BE2C (cell line): ENCODE measurements around the gene TRPM8.

Experiments used
- DNase-seq: peaks from one replicate; pipeline ENCODE4 v3.0.0-alpha.2; 2020
- H3K27me3 ChIP-seq: fragments of 250-450 bp; sonication (Bioruptor Pico); 2 replicates; pipeline ENCODE4 v1.5.1; 2020; ENCODE audit warnings: mild to moderate bottlenecking
- H3K36me3 ChIP-seq: fragments of 250-450 bp; sonication (Bioruptor Pico); 2 replicates; pipeline ENCODE4 v1.5.1; 2020; ENCODE audit warnings: mild to moderate bottlenecking
- H3K4me1 ChIP-seq: fragments of 250-450 bp; sonication (Bioruptor Pico); 2 replicates; pipeline ENCODE4 v1.5.1; 2020
- H3K4me3 ChIP-seq: 2 replicates; pipeline ENCODE4 v1.5.1; 2011; ENCODE audit warnings: low read depth, low read length
- H3K9me3 ChIP-seq: fragments of 250-450 bp; sonication (Bioruptor Pico); 2 replicates; pipeline ENCODE4 v1.5.1; 2020
- TF ChIP-seq, protein P1 (sequence below): IDR thresholded peaks from 2 replicates; pipeline ENCODE4 v1.5.1; 2012; ENCODE audit warnings: mild to moderate bottlenecking, low read depth, low read length

The TRPM8 gene

DNA sequence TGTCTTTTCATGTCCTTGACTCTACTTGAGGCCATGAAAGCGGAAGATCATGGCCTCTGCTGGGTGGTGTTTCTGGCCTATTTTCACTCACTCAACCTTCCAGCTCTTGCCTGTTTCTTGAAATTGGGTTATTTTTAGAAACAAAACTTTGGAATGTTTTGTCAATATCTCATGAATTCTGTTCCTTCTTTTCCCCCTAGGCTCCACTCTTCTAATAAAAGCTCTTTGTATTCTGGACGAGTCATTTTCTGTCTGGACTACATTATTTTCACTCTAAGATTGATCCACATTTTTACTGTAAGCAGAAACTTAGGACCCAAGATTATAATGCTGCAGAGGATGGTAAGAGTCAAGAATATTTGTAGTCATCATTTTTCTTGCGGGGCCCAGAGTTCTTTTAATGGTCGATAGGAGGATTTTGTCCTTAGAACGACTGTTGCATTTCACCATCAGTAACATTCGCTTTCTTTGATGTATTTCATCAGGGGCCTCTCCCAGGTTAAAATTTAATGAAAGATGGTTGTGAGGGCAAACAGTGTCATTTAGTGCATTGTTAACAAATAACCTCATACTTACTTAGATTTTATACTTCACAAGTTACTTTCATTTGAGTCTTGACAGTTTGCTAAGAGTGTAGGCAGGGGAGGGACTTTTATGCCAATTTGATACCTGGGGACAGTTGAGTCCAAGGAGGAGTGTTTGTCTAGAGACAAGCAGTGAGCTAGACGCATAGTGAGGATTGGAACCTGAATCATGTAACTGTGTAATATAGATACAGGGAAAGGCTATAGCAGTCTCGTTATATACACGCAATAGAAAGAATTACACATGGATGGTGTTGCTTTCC lies 64.6 kb downstream of the TRPM8 start:
- no peaks in the 10 kb centered on the region for H3K27me3 ChIP-seq
- H3K36me3 ChIP-seq = no peaks in the 10 kb centered on the region
- peaks cover 12% of the 10 kb centered on the region for H3K4me1 ChIP-seq
- H3K9me3 ChIP-seq = no peaks in the 10 kb centered on the region
- TF ChIP-seq, protein P1, sequence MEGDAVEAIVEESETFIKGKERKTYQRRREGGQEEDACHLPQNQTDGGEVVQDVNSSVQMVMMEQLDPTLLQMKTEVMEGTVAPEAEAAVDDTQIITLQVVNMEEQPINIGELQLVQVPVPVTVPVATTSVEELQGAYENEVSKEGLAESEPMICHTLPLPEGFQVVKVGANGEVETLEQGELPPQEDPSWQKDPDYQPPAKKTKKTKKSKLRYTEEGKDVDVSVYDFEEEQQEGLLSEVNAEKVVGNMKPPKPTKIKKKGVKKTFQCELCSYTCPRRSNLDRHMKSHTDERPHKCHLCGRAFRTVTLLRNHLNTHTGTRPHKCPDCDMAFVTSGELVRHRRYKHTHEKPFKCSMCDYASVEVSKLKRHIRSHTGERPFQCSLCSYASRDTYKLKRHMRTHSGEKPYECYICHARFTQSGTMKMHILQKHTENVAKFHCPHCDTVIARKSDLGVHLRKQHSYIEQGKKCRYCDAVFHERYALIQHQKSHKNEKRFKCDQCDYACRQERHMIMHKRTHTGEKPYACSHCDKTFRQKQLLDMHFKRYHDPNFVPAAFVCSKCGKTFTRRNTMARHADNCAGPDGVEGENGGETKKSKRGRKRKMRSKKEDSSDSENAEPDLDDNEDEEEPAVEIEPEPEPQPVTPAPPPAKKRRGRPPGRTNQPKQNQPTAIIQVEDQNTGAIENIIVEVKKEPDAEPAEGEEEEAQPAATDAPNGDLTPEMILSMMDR = no peak
- no peak for DNase-seq
- no peak overlapping the region for H3K4me3 ChIP-seq

DNA sequence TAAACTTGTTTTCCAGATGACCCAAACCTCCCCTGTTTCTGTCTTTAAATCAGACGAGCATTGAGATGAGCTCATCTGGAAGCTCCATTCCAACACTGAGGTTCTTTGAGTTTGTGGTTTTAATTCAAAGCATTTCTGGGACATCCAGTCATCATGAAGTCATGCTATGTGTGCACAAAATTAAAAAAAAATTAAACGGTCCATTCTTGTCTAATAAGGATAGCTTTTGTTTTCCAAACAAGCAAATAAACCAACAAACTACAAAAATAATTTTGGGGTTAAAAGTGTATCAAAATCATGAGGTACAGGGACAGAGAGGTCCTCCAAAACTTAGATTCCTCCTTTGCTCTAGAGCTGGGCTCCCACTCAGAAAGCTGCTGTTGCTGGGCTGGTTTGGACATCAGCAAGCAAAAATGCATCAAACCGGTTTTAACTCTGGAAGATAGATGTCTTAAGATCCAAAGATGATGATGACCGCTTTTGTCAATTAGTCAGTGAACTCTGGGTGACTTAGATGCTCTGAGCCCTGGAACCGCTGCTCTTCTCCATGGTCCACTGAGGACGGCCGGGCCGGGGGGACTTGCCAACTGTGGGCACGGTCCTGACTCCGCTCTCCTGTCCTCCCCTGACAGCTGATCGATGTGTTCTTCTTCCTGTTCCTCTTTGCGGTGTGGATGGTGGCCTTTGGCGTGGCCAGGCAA lies 65.4 kb downstream of the TRPM8 start:
- Histone ChIP-seq H3K9me3 (no peaks in the 10 kb centered on the region), H3K27me3 (no peaks in the 10 kb centered on the region), H3K4me1 (peaks cover 6% of the 10 kb centered on the region), H3K4me3 (no peak overlapping the region), H3K36me3 (no peaks in the 10 kb centered on the region)
- DNase-seq = no peak
- TF ChIP-seq, protein P1 = no peak

DNA sequence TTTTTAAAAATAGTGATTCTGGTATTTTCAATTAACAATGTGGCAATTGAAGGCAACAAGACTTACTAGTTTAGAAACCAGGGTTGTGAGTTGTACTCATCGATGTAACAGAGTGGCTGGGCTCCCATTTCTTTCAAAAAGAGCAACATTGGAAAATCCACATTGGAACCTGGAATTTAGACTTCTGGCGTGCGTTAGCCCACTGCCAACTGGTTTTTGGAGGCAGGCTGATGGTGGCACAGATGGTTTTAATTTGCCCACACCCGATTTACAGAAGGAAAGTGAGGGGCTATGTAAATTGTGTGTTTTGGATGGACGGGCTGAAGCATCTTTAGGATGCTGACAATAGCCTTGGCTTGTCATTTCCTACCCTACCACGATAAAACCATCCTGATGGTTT lies 66.3 kb downstream of the TRPM8 start:
- Histone ChIP-seq H3K36me3 (no peaks in the 10 kb centered on the region), H3K27me3 (no peaks in the 10 kb centered on the region), H3K9me3 (no peaks in the 10 kb centered on the region), H3K4me1 (peaks cover 15% of the 10 kb centered on the region), H3K4me3 (no peak overlapping the region)
- TF ChIP-seq, protein P1 = no peak
- DNase-seq = no peak

DNA sequence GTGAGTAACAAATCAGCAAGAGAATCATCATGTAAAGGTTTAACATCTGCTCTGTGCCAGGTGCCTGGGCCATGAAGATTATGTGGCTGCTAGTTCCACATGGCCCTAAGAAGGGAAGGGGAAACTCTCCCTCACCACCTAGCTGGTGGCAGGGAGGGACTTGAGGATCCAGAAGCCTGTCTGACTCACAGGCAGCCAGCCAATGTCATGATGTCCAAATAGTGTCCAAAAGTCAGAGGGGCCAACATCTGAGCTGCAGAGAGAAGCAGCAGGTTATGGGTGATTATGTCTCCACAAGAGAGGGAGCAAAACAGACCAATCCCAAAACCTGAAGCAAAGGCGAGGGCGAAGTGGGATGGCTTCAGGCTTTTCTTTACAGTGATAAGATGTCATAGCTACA lies 71.4 kb downstream of the TRPM8 start:
- Histone ChIP-seq H3K27me3 (no peaks in the 10 kb centered on the region), H3K4me3 (no peak overlapping the region), H3K36me3 (no peaks in the 10 kb centered on the region), H3K9me3 (no peaks in the 10 kb centered on the region; the same call in 1 of the 2 replicates), H3K4me1 (peaks cover 32% of the 10 kb centered on the region)
- DNase-seq = peak; percentile 47
- TF ChIP-seq, protein P1 = no peak

DNA sequence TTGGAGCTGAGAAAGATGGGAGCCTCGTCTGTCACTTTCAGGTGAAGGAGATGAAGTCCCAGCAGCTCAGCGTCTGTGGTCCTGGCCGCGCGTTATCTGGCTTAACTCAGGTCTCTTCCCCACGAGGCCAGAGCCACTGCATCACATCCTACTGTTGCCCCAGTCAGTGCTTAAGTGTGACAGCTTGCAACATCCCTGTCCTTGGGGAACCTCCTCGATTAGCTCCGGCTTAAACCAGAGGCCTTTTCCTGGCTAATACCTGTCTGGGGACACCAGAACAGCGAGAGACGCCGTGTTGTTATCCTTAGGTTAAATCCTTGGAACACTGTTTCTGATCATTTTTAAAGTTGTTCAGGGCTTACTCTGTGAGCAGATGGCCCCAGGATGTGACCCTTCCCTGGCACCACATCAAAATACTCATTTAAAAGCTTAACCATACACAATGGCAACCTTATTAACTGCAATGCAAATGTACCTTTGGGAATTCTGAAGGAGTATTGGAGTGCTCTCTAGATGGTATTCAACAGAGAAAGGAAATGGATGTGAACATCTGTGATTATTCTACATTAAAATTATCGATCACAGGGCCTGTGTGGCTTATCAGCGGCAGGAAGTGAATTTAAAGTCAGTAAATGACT lies 72.2 kb downstream of the TRPM8 start:
- Histone ChIP-seq H3K36me3 (no peaks in the 10 kb centered on the region), H3K9me3 (no peaks in the 10 kb centered on the region; the same call in 1 of the 2 replicates), H3K4me1 (peaks cover 32% of the 10 kb centered on the region), H3K27me3 (no peaks in the 10 kb centered on the region), H3K4me3 (peak overlapping the region; percentile 18)
- TF ChIP-seq, protein P1 = no peak
- peak; percentile 90 for DNase-seq
